T-helper 2 cell (primary cell): Measurements from ENCODE around the gene PDCD4.
"Not testable (repeated sequence)": the region's sequence is repeated elsewhere in the genome, so short reads cannot be mapped to it uniquely, and the experiment has no call there.

Experiments
- DNase-seq, 5 experiments: peaks; one replicate each; pipeline versions ENCODE4 v3.0.0 to v3.0.0-alpha.2; 2012 to 2022

Gene PDCD4

DNA sequence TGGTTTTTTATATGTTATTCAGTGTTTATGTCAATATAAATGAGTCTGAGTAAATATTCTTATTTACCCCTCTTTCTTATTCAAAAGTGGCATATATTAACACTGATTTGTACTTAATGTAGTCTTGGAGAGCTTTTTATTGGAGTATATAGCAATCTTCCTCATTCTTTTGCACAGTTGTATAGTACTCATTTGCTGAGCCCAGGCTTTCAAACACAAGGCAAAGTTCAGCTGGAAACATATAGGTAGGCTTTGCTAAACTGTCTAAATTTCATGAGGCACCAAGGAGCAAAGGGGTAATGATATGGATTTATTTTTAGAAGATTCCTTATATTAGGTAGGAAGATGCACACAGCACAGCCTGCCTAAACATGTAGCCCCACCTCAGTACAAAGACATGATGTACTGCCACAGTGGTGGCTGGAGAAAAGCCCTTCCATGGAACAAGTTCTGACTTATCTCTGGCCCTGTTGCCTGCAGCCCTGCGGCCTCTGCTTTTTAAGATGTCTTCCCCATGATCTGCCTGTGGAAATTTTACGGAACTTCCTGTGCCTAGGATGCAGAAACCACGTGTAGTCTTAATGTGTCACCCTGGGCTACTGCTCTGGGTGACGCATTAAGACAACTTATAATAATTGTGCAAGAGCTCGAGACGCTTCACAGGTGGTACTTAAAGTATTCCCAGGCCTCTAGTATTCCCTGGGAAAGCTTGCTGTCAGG lies 9.6 kb upstream of the PDCD4 start:
- DNase-seq = no peak

DNA sequence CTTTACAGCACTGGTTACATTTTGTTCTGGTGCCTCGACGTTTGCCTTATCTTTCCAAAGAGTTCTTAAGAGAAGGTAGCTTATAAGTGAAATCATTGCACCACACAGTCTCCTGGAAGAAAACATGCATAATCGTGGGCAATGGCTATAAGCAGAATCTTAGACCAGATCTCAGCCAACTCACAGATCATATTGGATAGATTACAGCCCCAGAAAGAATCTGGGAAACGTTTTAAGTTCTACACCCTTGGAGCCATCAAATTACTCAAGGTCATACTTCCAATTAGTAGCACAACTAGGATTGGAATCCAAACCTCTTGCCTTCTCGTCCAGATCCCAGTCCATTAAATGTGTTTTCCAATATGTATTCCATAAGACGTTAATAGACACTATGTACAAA lies 8.8 kb upstream of the PDCD4 start:
- DNase-seq = no peak

DNA sequence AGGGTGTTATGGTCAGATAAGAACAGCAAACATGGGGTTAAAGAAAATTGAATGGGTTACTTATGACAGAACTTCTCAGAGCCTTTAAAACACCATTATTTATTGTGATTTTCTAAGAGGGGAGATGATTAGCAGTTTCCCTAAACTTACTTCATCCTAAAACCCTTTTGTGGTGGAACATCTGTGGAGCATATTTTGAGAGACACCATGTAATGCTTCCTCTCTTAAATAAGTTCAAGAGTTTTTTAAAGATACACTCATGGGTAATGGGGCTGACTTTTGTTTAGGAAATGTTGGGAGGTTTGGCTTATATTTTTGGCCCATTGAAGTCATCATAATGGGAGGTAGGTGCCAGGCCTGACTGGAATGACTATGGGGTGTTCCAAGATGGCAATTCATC lies 8.4 kb upstream of the PDCD4 start:
- no peak for DNase-seq

DNA sequence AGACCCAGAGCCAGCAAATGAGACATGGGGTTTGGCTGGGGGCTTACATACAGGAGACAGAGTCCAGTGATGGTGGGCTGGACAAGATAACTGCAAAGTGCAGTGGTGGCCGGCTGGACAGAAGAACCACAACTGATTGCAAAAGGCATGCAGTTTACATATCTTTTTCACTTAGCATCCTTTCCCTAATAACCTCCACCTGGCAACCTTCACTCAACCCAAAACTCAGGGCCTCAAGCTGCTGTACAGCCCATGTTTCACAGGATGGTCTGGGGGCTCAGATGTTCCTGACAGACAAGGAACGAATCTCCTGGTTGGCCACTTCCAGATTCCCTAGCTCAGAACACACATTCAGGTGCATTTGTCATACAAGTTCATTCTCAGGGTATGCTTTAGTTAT lies 7.8 kb upstream of the PDCD4 start:
- no peak for DNase-seq

DNA sequence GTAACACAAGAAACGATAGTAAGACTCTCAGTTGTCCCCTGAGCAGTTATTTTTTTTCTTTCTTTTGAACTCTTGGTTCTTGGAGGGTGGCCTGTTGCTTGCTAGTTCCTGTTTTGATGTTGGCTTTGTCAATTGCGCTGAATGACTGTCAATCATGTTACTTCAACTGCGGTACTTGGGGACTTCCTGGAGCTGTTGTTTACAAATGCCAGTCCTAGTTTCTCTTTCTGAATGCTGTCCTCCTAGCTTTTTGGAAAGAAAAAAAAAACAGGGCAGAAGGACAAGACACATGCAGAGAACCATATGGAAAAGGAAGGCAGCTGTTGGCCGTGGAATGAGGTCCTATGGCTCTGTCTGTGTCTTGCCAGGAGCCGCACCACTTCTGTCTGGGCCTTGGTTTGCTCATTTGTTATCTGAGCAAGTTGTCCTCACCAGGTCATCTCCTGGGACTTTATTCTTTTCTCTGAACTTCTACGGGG lies 7.0 kb upstream of the PDCD4 start:
- peak in 3 of 5 experiments; percentile 32 to 97 (median 86) for DNase-seq

DNA sequence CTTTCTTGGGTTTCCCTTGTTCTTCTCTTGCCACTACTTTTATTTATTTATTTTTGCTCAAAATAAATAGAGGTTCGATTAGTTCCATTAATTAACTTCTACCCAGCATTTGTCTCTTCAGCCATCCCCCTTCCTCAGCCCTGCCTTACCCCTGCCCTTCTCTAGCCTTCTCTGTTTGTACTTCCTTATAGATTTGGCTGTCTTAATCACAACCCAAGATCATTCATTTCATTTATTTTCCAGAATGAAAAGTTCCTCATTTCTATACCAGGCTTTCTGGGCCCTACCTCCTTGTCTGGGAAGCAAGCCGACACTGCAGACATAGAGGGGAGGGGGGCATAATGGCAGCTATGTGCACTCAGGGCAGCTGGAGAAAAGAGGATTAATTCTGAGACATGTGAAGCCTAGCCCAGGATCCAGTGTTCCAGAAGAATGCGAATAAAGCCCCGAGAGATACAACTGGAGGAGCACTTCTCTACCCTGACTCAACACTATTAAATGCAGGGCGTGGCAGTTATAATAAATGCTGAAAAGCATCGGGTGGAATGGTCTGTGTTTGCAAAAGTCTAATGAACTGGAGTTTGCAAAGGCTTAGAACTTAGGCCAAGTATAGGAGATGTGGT lies 6.4 kb upstream of the PDCD4 start:
- no peak for DNase-seq

DNA sequence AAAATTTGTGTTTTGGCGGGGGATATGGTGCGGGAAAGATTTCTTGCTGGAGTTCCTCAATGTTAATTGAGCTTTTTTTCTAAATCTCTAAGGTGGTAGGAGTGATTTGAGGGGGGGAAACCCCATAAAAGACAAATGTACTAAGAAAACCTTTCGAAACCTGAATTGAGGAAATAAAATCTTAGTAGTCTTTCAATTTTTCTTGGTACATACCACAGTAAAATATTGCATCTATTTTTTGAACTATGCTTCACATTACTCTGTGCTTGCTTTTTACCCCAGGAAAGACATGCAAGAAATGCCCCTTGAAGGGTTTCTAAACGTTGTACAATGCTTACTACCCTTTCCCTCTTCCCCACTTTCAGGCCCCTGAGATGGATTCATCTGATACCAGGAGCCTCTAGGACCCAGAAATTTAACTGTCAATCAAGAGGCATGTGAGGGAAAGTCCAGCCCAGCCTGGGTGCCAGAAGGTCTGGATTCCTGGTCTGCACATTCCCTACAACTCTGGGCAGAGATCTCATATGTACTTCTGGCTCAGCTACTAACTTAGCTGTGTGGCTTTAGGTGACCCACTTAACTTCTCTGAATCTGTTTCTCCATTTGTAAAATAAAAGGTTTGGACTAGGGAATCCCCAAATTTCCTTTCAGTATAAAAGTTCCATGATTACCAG lies 5.8 kb upstream of the PDCD4 start:
- no peak for DNase-seq

DNA sequence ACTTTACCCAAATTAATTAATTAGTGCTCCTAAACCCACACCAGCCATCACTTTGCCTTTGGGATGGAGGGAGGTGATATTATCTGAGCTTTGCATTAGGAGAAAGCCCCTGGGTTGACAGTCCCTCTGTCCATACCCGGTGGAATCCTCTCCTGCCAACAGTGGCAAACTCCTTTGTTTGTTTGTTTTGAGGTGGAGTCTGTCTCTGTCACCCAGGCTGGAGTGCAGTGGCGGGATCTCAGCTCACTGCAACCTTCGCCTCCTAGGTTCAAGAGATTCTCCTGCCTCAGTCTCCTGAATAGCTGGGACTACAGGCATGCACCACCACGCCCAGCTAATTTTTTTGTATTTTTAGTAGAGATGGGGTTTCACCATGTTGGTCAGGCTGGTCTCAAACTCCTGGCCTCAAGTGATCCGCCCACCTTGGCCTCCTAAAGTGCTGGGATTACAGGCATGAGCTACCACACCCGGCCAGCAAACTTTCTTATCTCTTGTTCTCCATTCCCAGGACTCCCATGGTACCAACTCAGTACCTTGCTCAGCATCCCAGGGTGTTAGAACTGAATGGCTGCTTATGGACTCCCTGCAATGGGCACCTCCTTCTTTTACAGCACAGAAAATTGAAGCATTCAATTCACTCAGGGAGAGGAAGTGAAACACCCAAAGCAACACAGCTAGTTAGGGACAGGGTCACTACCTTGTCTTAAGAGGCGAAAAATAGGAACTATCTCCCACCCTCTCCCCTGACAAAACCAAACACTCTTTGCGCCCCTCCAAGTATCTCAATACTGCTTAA lies 4.5 kb upstream of the PDCD4 start:
- DNase-seq = not testable (repeated sequence)

DNA sequence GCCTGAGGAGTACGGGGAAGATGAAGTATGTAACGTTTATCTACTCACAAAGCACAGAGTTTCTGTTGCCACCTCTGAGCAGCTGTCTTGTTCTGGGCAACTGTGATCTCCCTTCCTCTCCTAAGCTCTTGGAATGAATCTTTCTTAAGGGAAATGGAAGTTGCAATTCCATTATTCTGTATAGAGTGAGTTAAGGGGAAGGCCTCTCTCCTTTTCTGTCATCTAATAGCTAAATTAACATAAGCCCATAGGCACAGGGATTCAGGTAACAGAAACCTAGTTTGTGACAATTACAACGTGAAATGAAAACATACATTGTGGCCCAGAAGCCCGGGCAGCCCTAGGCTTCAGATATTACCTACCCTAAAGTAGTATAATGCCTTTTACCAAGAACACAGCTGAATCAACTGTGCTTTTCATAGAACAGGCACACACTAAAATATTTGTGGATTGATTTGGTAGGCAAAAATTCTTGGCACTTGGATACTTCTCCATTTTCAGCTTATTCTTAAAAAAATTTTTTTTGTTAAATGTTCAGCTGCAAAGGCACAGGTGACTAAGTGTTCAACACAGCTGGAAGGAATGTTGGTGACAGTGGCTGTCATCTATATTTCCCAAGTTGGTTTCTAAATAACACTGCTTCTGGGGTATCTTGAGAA lies 3.8 kb upstream of the PDCD4 start:
- DNase-seq = no peak

DNA sequence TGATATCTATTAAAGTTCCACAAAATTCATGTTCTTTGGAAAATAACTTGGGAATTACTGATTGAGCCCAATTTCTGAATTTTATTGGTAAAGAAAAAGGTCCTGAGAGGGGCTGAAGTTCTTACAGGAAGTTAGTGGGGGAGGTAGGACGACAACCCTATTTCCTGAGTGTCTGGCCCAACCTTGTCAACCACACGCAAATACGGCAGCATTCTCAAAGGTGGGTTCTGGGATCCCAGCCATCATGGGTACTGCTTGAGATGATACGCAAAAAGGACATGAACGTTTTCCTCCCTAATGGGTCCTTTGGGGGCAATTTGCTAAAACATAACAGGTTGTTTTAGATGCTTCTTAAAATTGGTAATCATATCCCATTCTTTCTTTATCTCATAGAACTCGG lies 2.7 kb upstream of the PDCD4 start:
- DNase-seq = peak in 3 of 5 experiments; percentile 49 to 81 (median 77)

DNA sequence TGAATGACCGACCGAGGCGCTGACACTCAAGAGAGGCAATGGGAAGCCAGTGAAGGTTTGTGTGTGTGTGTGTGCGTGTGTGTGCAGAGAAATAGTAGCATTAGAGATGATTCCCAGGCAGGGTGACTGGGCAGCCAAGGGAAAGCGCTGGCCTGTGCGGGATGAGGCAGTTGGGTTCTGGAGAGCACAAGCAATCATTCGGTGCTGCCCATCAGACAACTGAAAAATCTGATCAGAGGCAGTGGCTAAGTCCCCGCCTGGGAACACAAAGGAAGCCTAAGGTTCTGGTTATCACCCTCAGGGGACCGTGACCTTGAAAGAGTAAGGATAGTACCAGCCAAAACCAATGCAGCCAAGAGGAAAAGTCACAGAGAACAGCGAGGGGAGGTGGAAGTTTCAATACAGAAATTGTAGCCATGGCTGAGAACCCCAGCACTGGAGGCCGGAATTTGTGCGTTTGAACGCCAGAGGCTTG lies 868 bp upstream of the PDCD4 start:
- no peak for DNase-seq

DNA sequence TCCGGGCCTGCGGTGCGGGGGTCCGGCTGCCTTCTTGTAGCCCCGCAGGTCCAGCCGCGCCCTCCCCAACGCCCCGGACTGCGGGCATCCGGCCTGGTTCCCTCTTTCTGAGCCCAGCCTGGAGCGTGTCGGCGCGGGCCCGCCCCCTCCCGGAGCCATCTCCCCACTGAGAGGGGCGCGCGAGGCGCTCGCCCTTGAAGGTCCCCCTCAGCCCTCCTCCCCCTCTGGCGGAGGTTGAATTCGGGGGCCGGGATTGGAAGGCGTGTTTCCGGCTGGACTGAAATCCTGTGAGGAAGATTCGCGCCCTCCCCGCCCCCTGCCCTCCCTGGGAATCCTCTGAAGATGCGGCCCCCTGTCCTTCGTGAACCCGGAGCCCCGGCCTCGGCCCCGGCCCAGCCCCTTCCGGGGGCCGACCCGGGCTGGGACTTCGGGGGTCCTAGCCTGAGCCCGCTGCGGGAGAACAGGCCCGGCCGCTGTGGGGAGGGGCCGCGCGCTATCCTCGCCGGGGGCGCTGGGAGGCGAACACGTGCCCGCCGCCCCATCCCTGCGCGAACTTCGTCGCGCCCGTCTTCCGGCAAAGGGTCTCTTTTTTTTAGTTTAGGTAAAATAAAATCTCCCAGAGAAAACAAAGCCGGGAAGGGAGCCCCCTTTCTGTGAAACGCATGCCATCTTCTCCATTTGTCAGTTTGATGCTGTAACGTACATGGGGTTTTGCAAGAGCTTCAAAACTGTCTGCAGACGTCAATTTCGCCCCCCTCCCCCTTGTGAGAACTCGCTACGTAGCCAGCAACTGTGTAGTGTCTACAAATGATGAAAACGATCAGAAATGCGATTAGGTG lies 636 bp downstream of the PDCD4 start:
- peak; percentile 49 to 92 (median 83) for DNase-seq

DNA sequence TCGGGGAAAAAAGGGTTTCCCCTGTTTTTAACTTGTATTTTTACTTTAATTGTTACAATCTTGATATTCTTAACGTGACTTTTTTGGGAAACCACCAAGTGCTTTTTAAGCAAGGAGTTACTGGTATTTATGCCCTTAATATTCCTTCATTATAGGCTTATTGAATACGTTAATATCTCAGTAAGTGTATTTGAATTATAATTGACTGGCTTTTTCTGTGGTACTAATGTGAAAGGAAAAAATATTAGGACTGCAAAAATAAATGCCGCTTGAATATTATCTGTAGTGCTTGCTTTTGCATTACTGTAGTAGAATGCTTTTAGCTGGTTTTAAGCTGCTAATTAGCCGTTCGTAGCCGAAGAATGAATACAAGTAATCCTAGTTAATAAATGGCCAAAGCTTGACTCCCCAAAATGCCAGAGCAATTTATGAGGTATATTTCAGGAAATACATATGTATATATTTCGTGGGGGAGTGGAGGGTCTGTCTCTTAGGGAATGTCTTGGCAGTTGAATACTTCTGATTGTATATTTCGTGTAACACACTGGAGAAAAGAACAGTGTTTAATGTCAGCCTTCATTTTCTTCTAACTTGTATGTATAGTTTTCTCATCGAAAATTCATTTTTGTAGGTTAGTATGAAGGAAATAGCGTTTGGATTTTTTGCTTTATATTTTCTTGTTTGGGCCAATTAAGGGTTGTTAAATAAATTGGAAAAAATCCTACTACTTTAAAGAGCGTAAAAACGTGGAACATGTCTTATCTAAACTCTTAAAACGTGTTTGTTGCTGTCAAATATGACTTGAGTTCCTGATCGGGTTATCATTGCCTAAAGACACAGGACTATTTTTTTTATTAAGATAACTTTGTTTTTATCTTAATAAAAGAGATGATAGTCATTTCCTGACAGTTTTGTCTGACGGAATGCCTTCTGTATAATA lies 1.5 kb downstream of the PDCD4 start:
- no peak for DNase-seq

DNA sequence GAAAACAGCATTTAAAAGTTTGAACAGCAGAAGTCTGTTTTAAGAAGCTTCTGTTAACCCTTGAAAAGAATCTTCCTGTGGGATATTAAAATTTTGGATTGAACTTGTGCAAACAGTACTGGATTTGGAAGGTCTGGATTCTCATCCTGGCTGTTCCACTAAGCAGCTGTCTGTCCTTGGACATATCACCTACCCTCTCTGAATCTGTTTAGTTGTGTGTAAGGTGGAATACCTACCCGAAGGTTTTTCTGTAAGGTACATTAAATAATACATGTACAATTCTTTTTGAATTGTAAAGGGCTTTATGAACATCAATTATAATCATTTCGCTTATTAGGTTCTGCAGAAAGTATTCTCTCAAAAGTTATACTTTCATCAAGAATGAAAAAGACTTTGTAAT lies 2.2 kb downstream of the PDCD4 start:
- DNase-seq = no peak

DNA sequence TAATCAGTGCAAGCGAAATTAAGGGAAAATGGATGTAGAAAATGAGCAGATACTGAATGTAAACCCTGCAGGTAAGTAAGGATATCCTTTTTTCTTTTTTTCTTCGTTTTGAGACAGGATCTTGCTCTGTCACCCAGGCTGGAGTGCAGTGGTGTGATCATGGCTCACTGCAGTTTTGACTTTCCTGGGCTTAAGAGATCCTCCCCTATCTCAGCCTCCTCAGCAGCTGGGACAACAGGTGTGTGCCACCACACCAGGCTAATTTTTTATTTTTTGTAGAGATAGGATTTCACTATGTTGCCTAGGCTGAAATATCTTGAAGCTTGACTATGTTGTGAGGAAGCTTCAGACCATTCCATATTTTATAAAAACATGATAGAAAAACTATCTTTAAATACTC lies 4.3 kb downstream of the PDCD4 start:
- DNase-seq = no peak

DNA sequence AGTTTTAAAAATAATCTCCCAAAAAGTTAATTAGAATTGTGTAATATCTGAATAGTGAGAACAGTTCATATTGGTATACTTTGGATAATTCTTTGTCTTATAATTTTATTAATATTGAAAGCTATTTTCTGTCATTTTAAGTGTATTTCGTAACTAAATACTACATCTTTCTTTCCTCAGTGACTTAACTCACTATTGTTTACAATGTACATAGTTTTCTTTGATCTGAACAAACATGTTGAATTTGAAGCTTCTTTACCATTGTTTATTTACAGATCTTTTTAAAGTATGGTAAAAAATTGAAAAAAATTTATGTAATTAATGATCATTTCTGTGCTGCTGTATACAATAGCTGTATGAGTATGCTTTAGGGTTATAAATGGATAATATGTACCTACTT lies 5.1 kb downstream of the PDCD4 start:
- DNase-seq = no peak

DNA sequence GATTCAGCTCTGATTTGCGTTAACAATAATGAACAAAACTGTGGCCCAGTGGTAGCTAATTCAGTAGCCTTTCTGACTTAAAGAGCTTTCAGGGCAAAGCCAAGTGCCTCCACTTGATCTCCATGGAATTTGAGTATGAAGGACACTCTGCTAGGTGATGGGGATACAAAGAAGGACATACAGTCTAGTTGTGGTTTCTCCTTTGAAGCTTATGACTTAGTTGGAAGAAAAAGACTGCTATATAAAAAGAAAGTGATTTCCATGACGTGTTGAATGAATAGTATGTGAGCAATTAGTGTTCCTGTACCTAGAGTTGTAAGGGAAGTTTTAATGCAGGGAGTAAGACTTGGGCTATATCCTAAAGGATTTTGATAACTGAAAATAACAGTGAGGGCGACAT lies 8.3 kb downstream of the PDCD4 start:
- no peak for DNase-seq

DNA sequence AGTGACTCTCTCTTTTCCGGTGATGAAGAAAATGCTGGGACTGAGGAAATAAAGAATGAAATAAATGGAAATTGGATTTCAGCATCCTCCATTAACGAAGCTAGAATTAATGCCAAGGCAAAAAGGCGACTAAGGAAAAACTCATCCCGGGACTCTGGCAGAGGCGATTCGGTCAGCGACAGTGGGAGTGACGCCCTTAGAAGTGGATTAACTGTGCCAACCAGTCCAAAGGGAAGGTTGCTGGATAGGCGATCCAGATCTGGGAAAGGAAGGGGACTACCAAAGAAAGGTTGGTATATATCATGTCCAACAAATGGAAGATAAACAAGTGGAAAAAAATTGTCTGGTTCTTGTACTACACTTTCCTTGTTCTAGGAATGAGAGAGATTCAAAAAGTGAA lies 9.5 kb downstream of the PDCD4 start:
- no peak for DNase-seq

DNA sequence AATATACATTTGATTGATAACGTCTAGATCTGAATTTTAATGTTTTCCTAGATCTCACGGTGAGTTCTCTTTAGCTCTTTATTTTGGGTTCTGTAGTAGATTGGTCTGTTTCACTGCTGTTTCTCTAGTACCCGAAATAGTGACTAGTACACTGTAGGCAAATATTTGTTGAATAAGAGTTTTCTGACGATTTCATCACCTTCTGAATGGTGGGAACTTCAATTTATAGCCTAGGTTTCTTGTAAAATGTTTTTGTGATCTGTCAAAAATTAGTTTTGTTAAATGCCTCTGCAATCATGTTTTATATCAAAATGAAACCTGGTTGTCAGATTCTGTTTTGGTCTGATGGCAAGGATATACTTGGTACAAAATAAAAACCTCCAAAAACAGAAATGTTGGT lies 10.2 kb downstream of the PDCD4 start:
- DNase-seq = no peak

DNA sequence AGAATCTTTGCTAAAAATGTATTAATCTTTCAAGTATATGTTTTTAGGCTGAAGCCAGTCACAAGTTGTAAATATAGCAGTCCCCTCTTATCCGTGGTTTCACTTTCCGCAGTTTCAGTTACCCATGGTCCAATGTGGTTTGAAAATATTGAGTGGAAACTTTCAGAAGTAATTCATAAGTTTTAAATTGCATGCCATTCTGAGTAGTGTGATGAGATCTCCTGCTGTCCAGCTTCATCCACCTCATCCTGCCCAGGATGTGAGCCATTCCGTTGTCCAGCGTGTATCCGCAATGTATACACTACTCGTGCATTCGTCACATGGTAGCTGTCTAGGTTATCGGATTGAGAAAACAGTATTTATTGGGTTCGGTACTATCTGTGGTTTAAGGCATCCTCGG lies 12.2 kb downstream of the PDCD4 start:
- no peak for DNase-seq
